NCI-H2227 (cell line): Measurements from ENCODE around the gene ERBB4.
"Not testable (repeated sequence)": the region's sequence is repeated elsewhere in the genome, so short reads cannot be mapped to it uniquely, and the experiment has no call there.

Source experiments
- DNase-seq: peaks from one replicate; lab custom pipeline; 2025; ENCODE audit not compliant: unreplicated experiment; lab: John Stamatoyannopoulos, UW

The ERBB4 gene

DNA sequence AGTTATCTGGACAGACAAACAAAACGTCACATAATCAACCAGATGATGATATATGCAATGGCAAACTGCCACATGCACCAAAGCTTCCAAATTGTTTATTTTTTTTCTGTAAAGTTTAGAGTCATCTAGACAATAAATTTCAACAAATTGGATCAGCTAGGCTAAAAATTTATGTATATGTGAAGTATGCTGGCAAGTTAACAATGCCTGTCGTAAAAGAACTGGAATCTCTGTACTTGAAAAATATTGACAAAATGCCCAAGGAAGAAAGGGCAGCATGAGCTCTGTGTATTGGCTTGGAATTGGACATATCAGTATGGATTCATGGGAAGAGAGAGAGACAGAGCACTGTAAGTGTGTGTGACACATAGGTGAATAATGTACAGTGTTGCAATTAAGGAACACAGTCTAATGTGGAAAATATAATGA is 309.8 kb downstream of the ERBB4 start:
- no peak for DNase-seq

DNA sequence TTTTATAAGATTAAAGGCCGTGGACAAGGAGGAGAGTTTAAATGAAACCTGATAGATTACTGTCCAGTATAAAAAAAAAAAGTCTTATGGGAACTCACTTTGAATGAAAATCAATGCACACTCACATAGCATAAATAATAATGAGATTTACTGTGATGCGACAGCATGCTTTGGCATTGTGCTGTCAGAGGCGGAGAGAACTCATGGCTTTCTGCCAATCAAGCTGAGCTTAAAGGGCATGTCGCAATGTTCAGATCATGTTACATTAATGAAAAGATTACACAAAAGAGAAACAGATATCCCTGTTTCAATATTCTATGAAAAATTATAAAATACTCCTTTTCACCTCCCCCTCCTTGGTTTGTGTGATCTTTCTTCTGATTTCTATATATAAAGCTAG is 310.8 kb downstream of the ERBB4 start:
- peak; percentile 69 for DNase-seq

DNA sequence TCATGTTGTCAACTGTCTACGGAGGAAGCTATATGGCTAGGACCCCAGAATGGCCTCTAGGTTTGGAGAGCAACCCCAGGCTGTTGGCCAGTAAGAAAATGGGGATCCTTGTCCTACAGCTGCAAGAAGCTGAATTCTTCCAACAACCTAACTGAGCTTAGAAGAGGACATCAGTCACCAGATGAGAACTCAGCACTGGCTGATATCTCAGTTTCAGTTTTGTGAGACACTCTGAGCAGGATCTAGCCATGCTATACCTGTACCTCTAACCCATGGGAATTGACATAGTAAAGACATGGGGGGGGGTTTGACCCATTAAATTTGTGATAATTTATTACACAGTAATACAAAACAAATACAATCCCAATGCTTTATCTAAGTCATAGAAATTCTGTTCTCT is 312.5 kb downstream of the ERBB4 start:
- no peak for DNase-seq

DNA sequence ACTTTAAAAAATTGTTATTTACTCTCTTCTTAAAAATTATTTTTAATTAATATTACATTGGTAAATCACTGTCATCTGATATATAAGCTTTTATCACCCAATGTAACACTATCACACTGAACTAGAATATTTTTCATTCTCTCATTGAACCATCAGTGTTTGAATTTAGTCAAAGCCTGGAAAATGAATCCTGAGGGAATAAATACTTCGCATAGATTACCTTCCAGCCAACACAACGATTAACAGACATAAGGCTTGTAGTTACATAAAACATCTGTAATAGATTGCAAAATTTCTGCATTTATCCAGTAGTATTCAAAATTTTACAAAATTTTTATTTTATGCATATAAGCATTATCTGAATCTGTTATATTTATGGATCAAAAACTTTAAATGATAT is 314.9 kb downstream of the ERBB4 start:
- DNase-seq: no peak

DNA sequence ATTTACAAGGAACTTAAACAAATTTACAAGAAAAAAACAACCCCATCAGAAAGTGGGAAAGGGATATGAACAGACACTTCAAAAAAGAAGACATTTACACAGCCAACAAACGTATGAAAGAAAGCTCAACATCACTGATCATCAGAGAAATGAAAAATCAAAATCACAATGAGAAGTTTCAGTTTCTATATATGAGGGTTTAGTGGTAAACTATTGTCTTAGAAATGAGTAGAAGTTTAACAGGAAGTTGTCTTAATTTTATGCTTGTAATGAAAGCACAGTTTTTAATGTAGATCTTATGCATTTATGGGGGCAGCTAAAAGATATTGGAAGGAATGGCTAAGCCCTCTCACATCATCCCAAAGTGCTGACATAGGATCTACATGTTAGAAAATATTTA is 325.4 kb downstream of the ERBB4 start:
- no peak for DNase-seq

DNA sequence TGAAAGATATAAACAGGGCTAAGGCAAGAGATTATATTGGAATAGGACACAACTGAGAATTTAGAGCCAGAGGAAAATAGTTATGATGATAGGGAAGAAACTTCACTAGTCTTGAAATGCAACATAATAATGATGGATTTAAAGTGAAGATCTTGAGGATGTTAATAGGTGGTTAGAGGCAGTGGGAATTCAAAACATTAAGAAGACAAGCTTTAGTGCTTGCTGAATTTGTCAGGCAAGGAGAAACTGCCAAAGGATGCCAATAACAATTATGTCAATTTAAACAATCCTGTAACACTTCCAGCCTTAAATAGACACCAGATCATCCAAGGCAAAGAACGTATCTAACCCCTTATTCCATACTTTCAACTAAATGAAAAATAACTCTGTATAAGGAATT is 330.1 kb downstream of the ERBB4 start:
- peak; percentile 25 for DNase-seq

DNA sequence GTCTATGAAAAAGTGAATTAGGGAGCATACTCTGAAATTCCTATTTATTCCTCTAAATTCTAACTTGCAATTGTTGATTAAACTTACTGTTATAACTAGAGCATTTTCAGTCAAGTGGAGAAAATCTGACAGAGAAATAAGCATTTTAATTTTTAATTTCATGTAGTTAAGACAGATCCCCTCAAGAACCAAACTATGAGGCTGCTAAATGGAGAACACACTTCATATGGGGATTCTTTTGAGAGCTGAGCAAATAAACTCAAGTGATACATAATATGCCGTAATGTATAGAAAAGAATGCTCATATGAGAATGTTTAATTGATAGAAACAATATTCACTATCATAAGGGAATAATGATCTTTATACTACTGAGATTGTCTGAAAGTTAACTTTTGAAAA is 340.8 kb downstream of the ERBB4 start:
- DNase-seq: no peak

DNA sequence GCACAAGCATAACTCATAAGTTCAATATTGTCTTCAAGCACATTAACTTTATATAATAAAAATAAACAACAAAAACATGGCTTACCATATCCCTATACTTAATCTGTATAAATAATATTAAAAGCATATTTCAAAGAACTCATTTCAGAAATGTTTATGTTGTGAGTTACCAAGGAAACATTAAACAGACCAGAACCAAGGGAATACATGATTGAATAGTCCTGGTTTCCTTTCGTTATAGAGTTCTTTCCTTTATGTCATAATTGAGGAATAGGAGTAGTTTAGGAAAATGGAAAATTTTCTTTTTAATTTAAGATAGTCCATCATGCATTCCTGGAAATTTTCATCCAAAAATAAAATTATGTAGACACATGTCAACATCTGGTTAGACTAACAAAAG is 343.0 kb downstream of the ERBB4 start:
- DNase-seq: no peak

DNA sequence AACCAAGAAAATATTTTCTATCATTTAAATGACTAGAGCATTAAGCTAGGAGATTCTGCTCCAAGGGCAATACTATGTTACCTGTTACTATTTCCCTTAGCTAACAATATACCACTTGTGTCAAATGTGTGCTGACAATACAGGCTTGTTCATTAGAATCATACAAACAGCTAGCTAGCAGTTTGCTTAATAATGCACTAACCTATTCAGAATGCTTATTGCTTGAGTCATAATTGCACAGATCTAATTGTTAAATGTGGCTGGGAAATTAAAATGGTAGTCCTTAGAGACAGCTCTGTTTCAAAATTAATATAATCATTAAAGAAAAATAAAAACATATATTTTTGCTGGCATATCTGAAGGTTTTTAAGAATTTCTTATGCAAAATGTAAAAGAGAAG is 344.2 kb downstream of the ERBB4 start:
- DNase-seq: no peak

DNA sequence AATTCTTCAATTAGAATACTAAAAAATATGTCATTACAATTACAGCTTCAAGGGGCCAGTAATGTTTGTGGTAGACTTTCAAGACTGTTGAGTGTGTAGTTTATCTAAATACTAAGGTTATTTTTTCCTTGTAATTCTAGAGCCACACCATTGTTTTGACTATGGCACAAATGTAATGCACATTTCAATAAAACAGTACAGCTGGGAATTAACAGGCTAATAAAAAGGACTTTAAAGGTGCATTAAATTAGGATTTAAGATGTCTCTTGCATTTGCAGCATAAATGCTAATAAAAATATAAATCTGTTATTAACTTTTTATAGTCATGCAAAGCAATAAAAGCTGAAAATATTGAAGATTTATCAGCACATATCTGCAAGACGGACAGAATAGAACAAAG is 344.8 kb downstream of the ERBB4 start:
- no peak for DNase-seq

DNA sequence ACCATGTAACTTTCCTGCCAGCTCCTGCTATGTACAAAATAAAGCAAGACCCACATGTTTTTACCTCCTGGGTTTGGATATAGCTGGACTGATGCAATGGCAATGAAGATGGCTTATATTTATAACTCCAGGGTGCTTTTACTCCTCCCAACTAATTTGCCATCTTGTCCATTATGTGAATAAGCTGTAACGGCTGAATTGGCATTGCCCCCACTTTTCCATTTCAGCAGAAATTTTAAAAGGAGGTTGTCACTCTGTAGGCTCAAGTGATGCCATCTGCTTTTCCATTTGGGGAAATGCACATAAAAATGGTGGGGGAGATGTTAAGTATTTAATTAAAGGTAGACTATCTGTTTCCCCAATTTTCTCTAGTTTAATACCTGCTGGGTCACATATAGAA is 345.5 kb downstream of the ERBB4 start:
- DNase-seq: peak; percentile 90

DNA sequence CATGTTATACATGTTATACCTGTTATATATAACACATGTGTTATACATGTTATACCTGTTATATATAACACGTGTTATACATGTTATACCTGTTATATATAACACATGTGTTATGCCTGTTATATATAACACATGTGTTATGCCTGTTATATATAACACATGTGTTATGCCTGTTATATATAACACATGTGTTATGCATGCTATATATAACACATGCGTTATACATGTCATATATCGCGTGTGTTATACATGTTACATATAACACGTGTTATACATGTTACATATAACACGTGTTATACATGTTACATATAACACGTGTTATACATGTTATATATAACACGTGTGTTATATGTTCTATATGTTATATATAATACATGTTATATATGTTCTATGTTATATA is 347.2 kb downstream of the ERBB4 start:
- DNase-seq: not testable (repeated sequence)

DNA sequence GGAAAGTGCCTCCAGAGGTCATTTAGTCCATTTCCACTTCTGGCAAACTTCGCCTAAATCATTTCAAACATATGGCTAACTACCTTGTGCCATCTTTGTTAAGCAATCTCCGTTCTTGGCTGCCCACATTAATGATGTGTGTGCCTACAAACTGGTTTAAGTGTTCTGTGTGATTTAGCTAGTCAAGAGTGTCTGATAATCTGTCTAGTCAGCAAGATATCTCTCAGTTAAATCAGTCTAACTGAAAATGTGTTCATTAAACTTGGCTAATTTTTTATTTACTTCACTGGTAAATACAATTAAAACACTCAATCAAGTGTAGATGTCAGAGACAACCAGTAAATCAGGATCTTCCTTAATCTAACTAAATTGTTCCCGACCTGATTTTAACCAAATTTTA is 352.4 kb downstream of the ERBB4 start:
- no peak for DNase-seq

DNA sequence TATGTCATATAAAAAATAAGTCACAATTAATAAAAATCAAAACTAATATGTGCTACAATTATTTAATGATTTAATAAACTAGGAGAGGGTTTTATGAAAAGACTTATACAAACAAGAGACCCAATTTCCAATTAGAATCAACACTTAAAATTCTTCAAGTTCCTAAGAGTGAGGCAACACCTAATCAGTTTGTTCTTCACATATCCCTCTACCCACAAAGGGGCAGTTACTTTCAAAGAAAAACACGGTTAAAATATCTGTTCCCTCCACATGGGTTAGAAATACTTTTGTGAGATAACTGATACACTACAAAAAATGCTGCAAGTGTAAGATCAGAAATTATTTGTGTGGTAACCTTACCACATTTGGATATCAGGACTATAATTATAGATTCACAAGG is 357.0 kb downstream of the ERBB4 start:
- no peak for DNase-seq

DNA sequence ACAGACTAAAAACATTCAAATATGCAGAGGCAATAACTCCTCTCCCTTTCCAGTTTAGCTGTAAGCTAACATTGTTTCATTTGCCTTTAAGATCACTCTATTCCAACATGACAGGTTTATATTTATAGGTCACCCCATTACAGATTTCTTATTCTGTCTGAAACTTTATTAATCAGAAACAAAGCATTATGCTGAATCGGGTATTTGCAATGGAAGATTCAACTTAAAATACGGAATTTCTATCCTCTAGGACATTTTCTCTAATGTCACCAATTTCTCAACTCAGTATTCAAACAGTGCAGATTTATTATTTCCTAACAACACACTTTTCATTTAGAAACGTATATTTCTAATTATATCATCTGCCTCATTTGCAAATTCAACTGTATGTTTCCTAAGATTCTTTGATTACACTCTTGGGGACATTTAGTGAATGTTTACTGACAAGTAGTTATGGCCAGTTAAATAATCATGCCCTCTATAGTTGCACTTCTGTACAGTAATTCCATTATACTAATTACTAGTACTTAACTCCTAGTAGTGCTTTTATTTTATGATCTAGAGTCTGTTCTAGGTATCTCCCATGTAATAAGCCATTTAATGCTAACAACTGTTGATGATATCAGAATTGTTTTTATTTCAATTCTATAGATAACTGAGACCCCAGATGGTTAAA is 358.1 kb downstream of the ERBB4 start:
- no peak for DNase-seq

DNA sequence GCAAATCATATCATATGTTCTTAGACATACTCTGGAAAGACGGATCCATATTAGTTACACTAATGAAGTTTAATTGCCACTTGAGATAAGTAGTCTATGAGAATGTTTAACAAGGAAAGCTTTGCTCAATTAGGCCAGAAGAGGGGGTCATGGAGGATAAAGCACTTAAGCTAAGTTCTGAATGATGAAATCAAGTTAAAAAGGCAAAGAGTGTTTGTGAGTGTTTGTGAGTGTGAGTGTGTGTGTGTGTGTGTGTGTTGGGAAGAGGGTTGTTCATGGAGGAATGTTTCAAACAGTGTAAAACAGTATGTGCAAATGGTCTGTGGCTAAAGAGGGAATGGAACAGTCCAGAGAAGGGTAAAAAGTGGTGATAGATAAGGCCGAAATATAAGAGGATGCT is 360.9 kb downstream of the ERBB4 start:
- no peak for DNase-seq

DNA sequence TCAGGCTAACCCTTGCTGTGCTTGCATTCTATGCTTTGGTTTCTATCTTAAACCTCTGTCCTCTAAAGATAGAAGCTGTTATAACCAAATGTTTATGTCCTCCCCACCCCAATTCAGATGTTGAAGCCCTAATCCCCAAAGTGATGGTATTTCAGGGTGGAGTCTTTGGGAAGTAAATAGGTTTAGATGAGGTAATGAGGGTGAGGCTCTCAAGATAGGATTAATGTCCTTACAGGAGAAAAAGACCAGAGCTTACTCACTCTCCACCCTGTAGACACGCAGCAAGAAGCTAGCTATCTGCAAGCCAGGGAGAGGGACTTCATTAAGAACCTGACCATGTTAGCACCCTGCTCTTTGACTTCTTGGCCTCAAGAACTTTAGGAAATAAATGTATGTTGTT is 362.5 kb downstream of the ERBB4 start:
- no peak for DNase-seq

DNA sequence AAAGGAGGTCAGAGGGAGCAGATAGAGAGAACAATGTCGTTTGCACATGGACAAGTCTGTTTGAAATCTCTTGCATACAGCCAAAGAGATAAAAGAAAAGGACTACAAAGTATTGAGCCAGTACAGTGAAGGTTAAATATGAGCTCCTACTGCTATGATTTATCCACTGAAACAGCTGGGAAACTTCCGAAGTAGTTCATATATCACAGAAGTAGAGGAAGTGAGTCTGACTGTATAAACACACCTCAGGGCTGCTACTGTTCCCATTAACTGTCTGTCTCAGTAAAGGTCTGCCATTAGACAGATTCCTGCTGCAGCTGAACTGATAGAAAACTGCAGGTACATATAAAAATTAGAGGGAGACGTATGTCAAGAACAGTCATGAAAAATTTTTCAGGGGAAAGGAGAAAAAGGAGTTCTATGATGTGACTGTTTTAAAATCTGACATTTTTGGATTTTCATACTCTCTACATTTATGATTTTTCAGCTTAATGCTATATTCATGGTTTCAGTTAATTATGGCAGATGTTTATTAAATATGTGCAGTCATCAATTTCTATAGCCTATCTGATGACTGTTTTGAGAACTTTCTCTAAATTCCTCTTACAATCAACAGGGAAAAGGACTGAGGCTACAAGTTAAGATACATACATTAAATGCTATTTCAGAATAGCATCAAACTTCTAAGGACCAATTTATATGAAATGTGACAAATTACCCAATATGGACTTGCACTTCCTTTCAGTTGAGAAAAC is 364.7 kb downstream of the ERBB4 start:
- DNase-seq: no peak

DNA sequence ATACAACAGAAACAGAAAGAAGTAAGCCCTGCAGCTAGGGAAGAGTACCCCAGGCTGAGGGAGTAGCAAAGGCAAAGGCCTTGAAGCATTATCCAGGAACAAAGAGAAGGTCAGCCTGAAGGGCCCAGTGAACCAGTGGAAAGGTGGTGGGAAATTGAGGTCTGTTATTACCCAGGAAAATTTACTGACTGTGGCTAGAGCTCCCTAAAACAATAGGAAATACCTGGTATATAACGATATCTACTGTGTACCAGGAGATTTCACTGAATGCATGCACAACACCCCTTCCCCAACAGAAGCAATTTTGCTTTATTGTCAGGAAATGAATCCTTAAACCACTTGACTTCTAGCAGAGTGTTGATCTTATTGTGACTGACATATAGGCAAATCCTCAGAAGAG is 365.3 kb downstream of the ERBB4 start:
- peak; percentile 51 for DNase-seq

DNA sequence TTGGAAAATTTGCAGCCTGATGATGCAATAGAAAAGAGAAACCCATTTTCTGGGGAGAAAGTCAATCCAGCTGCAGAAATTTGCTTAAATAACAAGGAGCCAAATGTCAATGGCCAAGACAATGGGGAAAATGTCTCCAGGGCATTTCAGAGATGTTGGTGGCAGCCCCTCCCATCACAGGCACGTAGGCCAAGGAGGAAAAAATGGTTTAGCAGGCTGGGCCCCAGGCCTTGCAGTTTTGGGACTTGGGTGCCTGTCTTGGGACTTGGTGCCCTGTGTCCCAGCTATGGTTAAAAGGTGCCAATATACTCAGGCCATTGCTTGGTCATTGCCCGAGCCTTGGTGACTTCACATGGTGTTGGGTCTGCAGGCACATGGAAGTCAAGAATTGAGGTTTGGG is 368.2 kb downstream of the ERBB4 start:
- no peak for DNase-seq

DNA sequence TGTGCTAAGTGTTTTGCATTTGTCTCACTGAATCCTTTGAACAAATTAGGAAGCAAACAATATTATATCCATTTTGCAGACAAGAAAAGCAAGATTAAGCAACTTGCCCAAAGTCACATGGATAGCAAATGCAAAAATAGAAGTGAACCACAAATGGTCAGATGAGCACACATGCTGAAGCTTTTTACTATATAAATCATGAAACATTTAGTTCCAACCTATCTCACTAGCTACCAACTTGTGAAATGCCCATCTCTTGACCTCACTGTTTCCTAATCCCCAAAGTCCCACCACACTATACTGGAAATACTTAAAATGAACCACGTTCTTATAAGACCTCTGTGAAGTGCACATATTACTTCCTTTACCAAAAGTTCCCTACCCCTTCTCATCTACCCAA is 380.5 kb downstream of the ERBB4 start:
- no peak for DNase-seq

DNA sequence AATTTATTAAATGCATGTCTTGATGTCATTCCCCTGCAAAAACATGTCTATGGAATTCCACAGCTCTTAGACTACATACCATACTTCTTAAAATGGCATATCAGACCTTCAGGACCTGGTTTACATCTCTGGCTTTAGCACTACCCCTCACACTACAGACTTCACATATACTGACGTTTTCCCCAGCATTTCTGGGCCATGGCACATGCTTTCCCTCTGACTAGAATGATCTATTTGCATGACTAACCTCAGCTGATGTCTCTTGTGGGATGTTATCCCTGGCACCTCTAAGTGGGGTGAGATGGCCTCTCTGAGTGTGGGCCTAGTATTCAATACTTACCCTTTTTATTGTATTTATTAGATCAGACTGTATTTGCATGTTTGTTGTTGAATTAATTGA is 381.6 kb downstream of the ERBB4 start:
- DNase-seq: no peak

DNA sequence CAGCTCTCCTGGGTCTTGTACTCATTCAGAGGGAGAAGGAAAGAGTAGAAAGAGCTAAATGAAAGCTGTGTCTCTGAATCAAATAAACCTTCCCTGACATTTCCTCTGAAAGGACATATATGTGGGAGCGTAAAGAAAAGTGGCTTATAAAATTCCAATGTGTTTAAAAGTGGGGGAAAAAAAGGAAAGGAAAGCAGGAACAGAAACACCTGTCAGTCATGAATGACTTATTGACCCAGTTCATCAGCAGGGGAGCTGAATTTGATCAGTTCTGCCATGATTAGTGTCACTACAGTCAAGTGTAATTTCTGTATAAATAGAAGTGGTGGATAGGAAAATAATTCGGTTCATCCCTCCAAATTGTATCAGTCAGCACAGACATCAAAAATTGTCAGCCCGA is 382.5 kb downstream of the ERBB4 start:
- DNase-seq: peak; percentile 49
